ENCODE measurements around the gene CLASRP.
A peak's percentile ranks its signal among the peaks of the same experiment; 100 is the strongest.

Gene CLASRP

GRCh38 chr19:45092747-45093678 lies 54.2 kb downstream of the CLASRP start, which contains the start of gene PPP1R37:
Gene PPP1R37, plus strand, starts transcription at chr19:45093179. Its CDS starts 147 bp downstream, at chr19:45093326.
- Histone ChIP-seq H3K4me3 (peak within 1 kb of the TSS; percentile 95), H3K9ac (peak within 1 kb of the TSS; percentile 100), H3K4me2 (peak within 1 kb of the TSS; percentile 93), H3K27me3 (no peaks in the 10 kb centered on the region), H3K27ac (peak within 1 kb of the TSS; percentile 100), H3K4me1 (peaks cover 53% of the 10 kb centered on the region), H3K36me3 (peaks cover 67% of the 10 kb centered on the region), H4K20me1 (peaks cover 67% of the 10 kb centered on the region), H3K9me3 (no peaks in the 10 kb centered on the region)
- TF ChIP-seq Cebpa-rat (IDR thresholded peaks at IDR 0.05) = no peak

GRCh38 chr19:45094137-45094536 lies 55.3 kb downstream of the CLASRP start:
- no peak for TF ChIP-seq Cebpa-rat (IDR thresholded peaks at IDR 0.05)
- H4K20me1 ChIP-seq = peaks cover 78% of the 10 kb centered on the region
- peak overlapping the region; percentile 100 for H3K27ac ChIP-seq
- no peaks in the 10 kb centered on the region for H3K9me3 ChIP-seq
- H3K4me3 ChIP-seq = peak overlapping the region; percentile 95
- peaks cover 56% of the 10 kb centered on the region for H3K36me3 ChIP-seq
- peaks cover 61% of the 10 kb centered on the region for H3K4me1 ChIP-seq
- peak overlapping the region; percentile 93 for H3K4me2 ChIP-seq
- no peaks in the 10 kb centered on the region for H3K27me3 ChIP-seq
- peak overlapping the region; percentile 100 for H3K9ac ChIP-seq

GRCh38 chr19:45094707-45095106 lies 55.9 kb downstream of the CLASRP start:
- Histone ChIP-seq H3K9me3 (no peaks in the 10 kb centered on the region), H3K9ac (peak overlapping the region; percentile 100), H3K27me3 (no peaks in the 10 kb centered on the region), H3K4me3 (peak overlapping the region; percentile 95), H4K20me1 (peaks cover 80% of the 10 kb centered on the region), H3K36me3 (peaks cover 56% of the 10 kb centered on the region), H3K4me2 (peak overlapping the region; percentile 93), H3K27ac (0 out of 2 replicates have a peak overlapping the region, but pooled peaks have one; percentile 100), H3K4me1 (peaks cover 67% of the 10 kb centered on the region)
- TF ChIP-seq Cebpa-rat (IDR thresholded peaks at IDR 0.05) = no peak

GRCh38 chr19:45095496-45096413 lies 56.9 kb downstream of the CLASRP start:
- H4K20me1 ChIP-seq = peaks cover 81% of the 10 kb centered on the region
- peak overlapping the region; percentile 100 for H3K9ac ChIP-seq
- TF ChIP-seq Cebpa-rat (IDR thresholded peaks at IDR 0.05) = peak; percentile 21; the same call in 1 of the 2 replicates
- H3K27ac ChIP-seq = peak overlapping the region; percentile 52; the same call in 1 of the 2 replicates
- H3K36me3 ChIP-seq = peaks cover 52% of the 10 kb centered on the region
- H3K4me3 ChIP-seq = no peak overlapping the region
- H3K27me3 ChIP-seq = no peaks in the 10 kb centered on the region
- no peaks in the 10 kb centered on the region for H3K9me3 ChIP-seq
- H3K4me1 ChIP-seq = peaks cover 77% of the 10 kb centered on the region
- peak overlapping the region; percentile 93 for H3K4me2 ChIP-seq

GRCh38 chr19:45096700-45097099 lies 57.9 kb downstream of the CLASRP start:
- H3K36me3 ChIP-seq = peaks cover 47% of the 10 kb centered on the region
- H3K27ac ChIP-seq = peak overlapping the region; percentile 80
- H4K20me1 ChIP-seq = peaks cover 85% of the 10 kb centered on the region
- peaks cover 80% of the 10 kb centered on the region for H3K4me1 ChIP-seq
- no peak overlapping the region for H3K4me3 ChIP-seq
- no peaks in the 10 kb centered on the region for H3K27me3 ChIP-seq
- peak overlapping the region; percentile 93 for H3K4me2 ChIP-seq
- TF ChIP-seq Cebpa-rat (IDR thresholded peaks at IDR 0.05) = no peak
- H3K9me3 ChIP-seq = no peaks in the 10 kb centered on the region
- H3K9ac ChIP-seq = peak overlapping the region; percentile 67

GRCh38 chr19:45097450-45097775 lies 58.6 kb downstream of the CLASRP start:
- Histone ChIP-seq H3K27ac (peak overlapping the region; percentile 80), H3K4me1 (peaks cover 87% of the 10 kb centered on the region), H3K9ac (peak overlapping the region; percentile 67), H3K9me3 (no peaks in the 10 kb centered on the region), H3K27me3 (no peaks in the 10 kb centered on the region), H3K36me3 (peaks cover 47% of the 10 kb centered on the region), H4K20me1 (peaks cover 92% of the 10 kb centered on the region), H3K4me3 (no peak overlapping the region), H3K4me2 (peak overlapping the region; percentile 93)
- no peak for TF ChIP-seq Cebpa-rat (IDR thresholded peaks at IDR 0.05)

GRCh38 chr19:45097776-45098520 lies 59.1 kb downstream of the CLASRP start:
- peak overlapping the region; percentile 80 for H3K27ac ChIP-seq
- peaks cover 47% of the 10 kb centered on the region for H3K36me3 ChIP-seq
- no peaks in the 10 kb centered on the region for H3K27me3 ChIP-seq
- H4K20me1 ChIP-seq = peaks cover 97% of the 10 kb centered on the region
- H3K9ac ChIP-seq = peak overlapping the region; percentile 67
- H3K4me1 ChIP-seq = peaks cover 93% of the 10 kb centered on the region
- no peak overlapping the region for H3K4me3 ChIP-seq
- H3K9me3 ChIP-seq = no peaks in the 10 kb centered on the region
- peak overlapping the region; percentile 93 for H3K4me2 ChIP-seq
- no peak for TF ChIP-seq Cebpa-rat (IDR thresholded peaks at IDR 0.05)

- no peak for TF ChIP-seq Cebpa-rat (IDR thresholded peaks at IDR 0.05)
Measured at GRCh38 chr19:45098521-45099466, 59.9 kb downstream of the CLASRP start.

More at GRCh38 chr19:45098521-45099466, 59.9 kb downstream of the CLASRP start:
- Histone ChIP-seq H3K4me3 (no peak overlapping the region), H3K9me3 (no peaks in the 10 kb centered on the region), H3K4me2 (peak overlapping the region; percentile 93), H3K9ac (peak overlapping the region; percentile 67), H4K20me1 (peaks cover 98% of the 10 kb centered on the region), H3K27me3 (no peaks in the 10 kb centered on the region), H3K4me1 (peaks cover 100% of the 10 kb centered on the region), H3K27ac (peak overlapping the region; percentile 80), H3K36me3 (peaks cover 47% of the 10 kb centered on the region)

Data from BLaER1 (cell line).